Mesodermal cell (in vitro differentiated cells): ENCODE measurements around the gene NYAP2.

Experiments used
- H3K27ac ChIP-seq: 2 replicates; pipeline ENCODE4 v1.7.0; 2013; ENCODE audit warnings: mild to moderate bottlenecking, low read depth, low read length, moderate library complexity; ENCODE audit not compliant: severe bottlenecking
- H3K36me3 ChIP-seq: 2 replicates; pipeline ENCODE4 v1.7.1; 2013; ENCODE audit warnings: mild to moderate bottlenecking, low read length, moderate library complexity; ENCODE audit not compliant: control insufficient read depth, insufficient read depth
- H3K4me1 ChIP-seq: one replicate; pipeline ENCODE4 v1.7.1; 2013; ENCODE audit warnings: mild to moderate bottlenecking, low read length; ENCODE audit not compliant: insufficient read depth, control insufficient read depth, poor library complexity, severe bottlenecking
- H3K4me3 ChIP-seq: 2 replicates; pipeline ENCODE4 v1.7.0; 2013; ENCODE audit warnings: low read length, control low read depth, mild to moderate bottlenecking; ENCODE audit not compliant: insufficient read depth, poor library complexity, severe bottlenecking; ENCODE audit errors: extremely low read depth
- H3K9me3 ChIP-seq: 2 replicates; pipeline ENCODE4 v1.7.1; 2013; ENCODE audit warnings: mild to moderate bottlenecking, low read length, moderate library complexity; ENCODE audit not compliant: control insufficient read depth
- WGBS, 2 experiments: methylation state at CpG; one replicate each; pipeline ENCODE4 v1.1.5; 2013; ENCODE audit warnings: missing lambda C conversion rate in 2 of 2; ENCODE audit not compliant: insufficient coverage in 2 of 2; 5-methylcytosine and 5-hydroxymethylcytosine counted together

Gene NYAP2

DNA sequence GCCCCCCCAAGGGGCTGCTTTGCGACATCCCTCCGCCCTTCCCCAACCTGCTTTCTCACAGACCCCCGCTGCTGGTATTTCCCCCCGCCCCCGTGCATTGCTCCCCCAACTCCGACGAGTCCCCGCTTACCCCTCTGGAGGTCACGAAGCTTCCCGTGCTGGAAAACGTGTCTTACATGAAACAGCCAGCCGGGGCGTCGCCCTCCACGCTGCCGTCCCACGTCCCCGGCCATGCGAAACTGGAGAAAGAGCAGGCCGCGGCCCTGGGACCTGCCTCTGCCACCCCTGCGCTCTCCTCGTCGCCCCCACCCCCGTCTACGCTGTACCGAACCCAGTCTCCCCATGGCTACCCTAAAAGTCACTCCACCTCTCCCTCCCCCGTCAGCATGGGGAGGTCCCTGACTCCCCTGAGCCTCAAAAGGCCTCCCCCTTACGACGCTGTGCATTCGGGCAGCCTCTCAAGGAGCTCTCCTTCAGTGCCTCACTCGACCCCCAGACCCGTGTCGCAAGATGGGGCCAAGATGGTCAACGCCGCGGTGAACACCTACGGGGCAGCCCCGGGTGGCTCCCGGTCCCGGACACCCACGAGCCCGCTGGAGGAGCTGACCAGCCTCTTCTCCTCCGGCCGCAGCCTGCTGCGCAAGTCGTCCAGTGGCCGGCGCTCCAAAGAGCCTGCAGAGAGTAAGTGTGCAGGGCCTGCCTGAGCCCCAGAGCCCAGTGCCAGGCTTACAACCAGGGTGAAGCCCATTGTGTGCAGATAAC, 183.0 kb downstream of the NYAP2 start:
- Histone ChIP-seq H3K27ac (no peak overlapping the region), H3K4me3 (no peak overlapping the region), H3K36me3 (no peaks in the 10 kb centered on the region), H3K4me1 (no peaks in the 10 kb centered on the region), H3K9me3 (no peaks in the 10 kb centered on the region)
- 94 to 97% methylated on average over 33 to 42 of the region's 49 CpGs for WGBS, 2 experiments

GRCh38 chr2:225584796-225585195, 185.3 kb downstream of the NYAP2 start:
- Histone ChIP-seq H3K4me1 (no peaks in the 10 kb centered on the region), H3K36me3 (no peaks in the 10 kb centered on the region), H3K27ac (no peak overlapping the region), H3K9me3 (no peaks in the 10 kb centered on the region), H3K4me3 (no peak overlapping the region)

- no peak overlapping the region for H3K4me3 ChIP-seq
- H3K4me1 ChIP-seq: no peaks in the 10 kb centered on the region
- H3K36me3 ChIP-seq: no peaks in the 10 kb centered on the region
- H3K9me3 ChIP-seq: no peaks in the 10 kb centered on the region
- 89 to 100% methylated on average over 3 of the region's 3 CpGs for WGBS, 2 experiments
- no peak overlapping the region for H3K27ac ChIP-seq
Measured at GRCh38 chr2:225590932-225591331, 191.4 kb downstream of the NYAP2 start.

GRCh38 chr2:225597911-225598310, 198.4 kb downstream of the NYAP2 start:
- no peaks in the 10 kb centered on the region for H3K9me3 ChIP-seq
- H3K27ac ChIP-seq: no peak overlapping the region
- WGBS, 2 experiments: 79 to 80% methylated on average over 2 to 4 of the region's 4 CpGs
- no peaks in the 10 kb centered on the region for H3K4me1 ChIP-seq
- H3K36me3 ChIP-seq: no peaks in the 10 kb centered on the region
- no peak overlapping the region for H3K4me3 ChIP-seq

GRCh38 chr2:225598426-225598825, 198.9 kb downstream of the NYAP2 start:
- no peaks in the 10 kb centered on the region for H3K9me3 ChIP-seq
- H3K27ac ChIP-seq: no peak overlapping the region
- H3K4me3 ChIP-seq: no peak overlapping the region
- no peaks in the 10 kb centered on the region for H3K36me3 ChIP-seq
- no peaks in the 10 kb centered on the region for H3K4me1 ChIP-seq

DNA sequence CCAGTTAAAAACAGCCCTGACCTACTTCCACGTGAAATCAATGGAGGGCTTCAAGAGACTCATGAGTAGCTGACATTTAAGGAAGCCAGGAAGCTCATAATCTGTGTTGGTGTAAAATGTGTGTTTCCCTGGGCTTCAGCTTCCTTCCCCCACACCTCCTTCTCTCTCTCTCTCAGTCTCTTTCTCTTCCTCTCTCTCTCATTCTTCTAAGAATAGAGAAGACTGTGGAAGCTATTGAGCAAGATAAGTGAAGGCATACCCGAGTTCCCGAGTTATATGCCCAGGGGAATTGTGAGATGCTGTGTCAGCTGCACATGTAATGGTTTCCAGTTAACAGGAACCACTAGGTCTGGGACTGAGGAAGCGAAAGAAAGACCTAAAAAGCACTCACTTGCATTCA, 199.4 kb downstream of the NYAP2 start:
- WGBS, 2 experiments: no CpG with 5 or more reads among the region's 4 CpGs
- H3K4me1 ChIP-seq: no peaks in the 10 kb centered on the region
- no peak overlapping the region for H3K27ac ChIP-seq
- no peaks in the 10 kb centered on the region for H3K36me3 ChIP-seq
- no peaks in the 10 kb centered on the region for H3K9me3 ChIP-seq
- H3K4me3 ChIP-seq: no peak overlapping the region

DNA sequence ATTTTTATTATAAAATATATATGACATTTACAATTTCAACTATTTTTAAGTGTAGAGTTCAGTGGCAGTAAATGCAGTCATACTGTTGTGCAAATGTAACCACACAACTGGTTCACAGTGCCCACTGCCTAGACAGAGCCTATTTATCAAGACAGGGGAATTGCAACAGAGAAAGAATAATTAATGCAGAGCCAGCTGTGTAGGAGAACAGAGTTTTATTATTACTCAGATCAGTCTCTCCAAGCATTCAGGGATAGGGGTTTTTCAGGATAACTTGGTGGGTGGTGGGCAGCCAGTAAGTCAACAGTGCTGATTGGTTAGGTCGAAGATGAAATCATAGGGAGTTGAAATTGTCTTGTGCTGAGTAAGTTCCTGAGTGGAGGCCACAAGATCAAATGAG, 200.3 kb downstream of the NYAP2 start:
- Histone ChIP-seq H3K27ac (no peak overlapping the region), H3K9me3 (no peaks in the 10 kb centered on the region), H3K4me1 (no peaks in the 10 kb centered on the region), H3K36me3 (no peaks in the 10 kb centered on the region), H3K4me3 (no peak overlapping the region)
- WGBS, 2 experiments: 86 to 100% methylated on average over 1 of the region's 1 CpG

GRCh38 chr2:225600444-225600843, 200.9 kb downstream of the NYAP2 start:
- Histone ChIP-seq H3K27ac (no peak overlapping the region), H3K4me1 (no peaks in the 10 kb centered on the region), H3K4me3 (no peak overlapping the region), H3K36me3 (no peaks in the 10 kb centered on the region), H3K9me3 (no peaks in the 10 kb centered on the region)

GRCh38 chr2:225600865-225601264, 201.4 kb downstream of the NYAP2 start:
- no peak overlapping the region for H3K27ac ChIP-seq
- H3K4me1 ChIP-seq: no peaks in the 10 kb centered on the region
- no peaks in the 10 kb centered on the region for H3K9me3 ChIP-seq
- no peak overlapping the region for H3K4me3 ChIP-seq
- H3K36me3 ChIP-seq: no peaks in the 10 kb centered on the region
- WGBS, 2 experiments: 92% methylated on average over 2 of the region's 4 CpGs; no CpG with 5 or more reads in 1 of the 2 experiments

GRCh38 chr2:225602205-225602604, 202.7 kb downstream of the NYAP2 start:
- Histone ChIP-seq H3K4me3 (no peak overlapping the region), H3K4me1 (no peaks in the 10 kb centered on the region), H3K9me3 (no peaks in the 10 kb centered on the region), H3K27ac (no peak overlapping the region), H3K36me3 (no peaks in the 10 kb centered on the region)
- WGBS, 2 experiments: 94 to 97% methylated on average over 4 of the region's 4 CpGs

DNA sequence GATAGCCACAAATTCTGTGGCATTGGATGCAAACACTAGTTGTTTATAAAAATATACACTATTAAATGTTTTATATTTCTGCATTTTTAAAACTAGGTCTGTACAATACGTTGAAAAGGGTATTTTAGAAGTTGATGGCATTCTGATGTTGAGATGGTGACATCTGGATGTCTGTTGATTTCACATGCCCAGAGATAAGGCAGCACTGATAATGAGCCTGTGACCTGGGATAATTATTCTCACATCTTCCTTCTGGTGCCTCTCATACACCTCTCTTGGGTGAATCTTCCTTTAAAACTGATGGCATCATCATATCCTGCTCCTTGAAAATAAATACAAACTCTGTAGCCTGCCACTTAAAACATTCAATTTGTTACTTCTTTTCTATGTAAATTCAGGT, 208.6 kb downstream of the NYAP2 start:
- Histone ChIP-seq H3K9me3 (no peaks in the 10 kb centered on the region), H3K4me3 (no peak overlapping the region), H3K27ac (no peak overlapping the region), H3K36me3 (no peaks in the 10 kb centered on the region), H3K4me1 (no peaks in the 10 kb centered on the region)
- no CpG with 5 or more reads among the region's 1 CpG for WGBS, 2 experiments
